Ovary (tissue), 9 donors: ENCODE measurements around the gene KIF22. TPM values are rescaled to one million over a fixed set of nuclear protein-coding genes. Genes with fewer than 3 reads are reported as not detected.
"Not testable (repeated sequence)": the region's sequence is repeated elsewhere in the genome, so short reads cannot be mapped to it uniquely, and the experiment has no call there.

Experiments
- DNase-seq, 5 donors: peaks; one replicate each; pipeline ENCODE4 v3.0.0-alpha.2; 2019 to 2020
- H3K27ac ChIP-seq, 2 donors: fragments of 200-600 bp; one replicate each; pipeline versions ENCODE4 v1.5.1 to v1.8.0; 2019 to 2022
- H3K27me3 ChIP-seq: fragments of 200-600 bp; one replicate; pipeline ENCODE4 v1.8.0; 2022
- H3K36me3 ChIP-seq: fragments of 200-600 bp; sonication (generic); one replicate; pipeline ENCODE4 v1.5.1; 2019
- H3K4me1 ChIP-seq: one replicate; pipeline ENCODE4 v1.8.1; 2013; ENCODE audit warnings: mild to moderate bottlenecking, moderate library complexity; ENCODE audit not compliant: insufficient read depth
- H3K4me3 ChIP-seq: fragments of 200-600 bp; sonication (generic); one replicate; pipeline ENCODE4 v1.5.1; 2017
- H3K9me3 ChIP-seq, 2 donors: fragments of 200-600 bp in 1 of 2; sonication (generic) in 1 of 2; one replicate each; pipeline versions ENCODE4 v1.5.1 to v1.8.1; 2013 to 2019; ENCODE audit warnings: mild to moderate bottlenecking in 1 of 2, moderate library complexity in 1 of 2
- EP300 ChIP-seq: sonication (generic); formaldehyde crosslinking; IDR thresholded peaks from one replicate; pipeline ENCODE4 v1.6.1; 2017; ENCODE audit warnings: antibody characterized with exemption
- POLR2A ChIP-seq: fragments of 450-650 bp; IDR thresholded peaks from one replicate; pipeline ENCODE4 v1.6.1; 2017; ENCODE audit warnings: antibody characterized with exemption, mild to moderate bottlenecking, moderate library complexity
- WGBS, 3 donors: extraction: QIAGEN DNeasy Blood & Tissue Kit in 1 of 3; methylation state at CpG; one replicate each; pipeline versions ENCODE4 v1.1.5 to v1.1.7; 2013 to 2017; 5-methylcytosine and 5-hydroxymethylcytosine counted together
- intact Hi-C, 4 donors: fragments of 100-400 bp; cut with DNase I; formaldehyde crosslinking; loops; one replicate each; pipeline versions ENCODE4 v1.11.0 to v1.15.1; 2022 to 2023
- polyA plus RNA-seq, 2 donors: library from polyadenylated mRNA; stranded (reverse); fragments of 200-250 nt in 1 of 2; fragments of 350-450 nt in 1 of 2; fragmentation: Illumina TruSeq in 1 of 2; extraction: RNeasy Lipid Tissue Mini Kit (QIAGEN cat#74804) in 1 of 2; gene quantifications; one replicate each; pipeline ENCODE4 v1.2.3, GENCODE V29; 2013 to 2014
- total RNA-seq, 7 donors: library from RNA; depleted of rRNA in 2 of 7; stranded (reverse); fragments of >200 nt in 2 of 7; fragmentation: NEBNext Ultra II Directional in 3 of 7; extraction: Animal tissue kit (Norgen Biotek cat#: 25700) in 3 of 7; gene quantifications; one replicate each; pipeline versions ENCODE4 v1.1.0 to v1.2.4, GENCODE V29; 2016 to 2023
- TF ChIP-seq, protein P1 (sequence below), 3 donors: fragments of 450-650 bp in 2 of 3; fragments of 200-600 bp in 1 of 3; IDR thresholded peaks; one replicate each; pipeline versions ENCODE4 v1.5.1 to v1.8.0; 2016 to 2022; ENCODE audit warnings: antibody characterized with exemption in 3 of 3, mild to moderate bottlenecking in 1 of 3
- donor health status: DM: no; HTN: no; CAD: no; lungs with moderate emphysema.
- donor health status: DM: no; HTN: no; CAD: no.
- donor health status: Bipolar disorder and iron deficiency.
- donor health status: DM: yes; HTN: yes; CAD: no.
- donor health status: DM: no; HTN: no; CAD: no.
- donor health status: DM: yes; HTN: yes; CAD: no.

Gene KIF22
- total and polyA plus RNA-seq, 9 donors = 14.4 to 31.0 (median 20.7) TPM

DNA sequence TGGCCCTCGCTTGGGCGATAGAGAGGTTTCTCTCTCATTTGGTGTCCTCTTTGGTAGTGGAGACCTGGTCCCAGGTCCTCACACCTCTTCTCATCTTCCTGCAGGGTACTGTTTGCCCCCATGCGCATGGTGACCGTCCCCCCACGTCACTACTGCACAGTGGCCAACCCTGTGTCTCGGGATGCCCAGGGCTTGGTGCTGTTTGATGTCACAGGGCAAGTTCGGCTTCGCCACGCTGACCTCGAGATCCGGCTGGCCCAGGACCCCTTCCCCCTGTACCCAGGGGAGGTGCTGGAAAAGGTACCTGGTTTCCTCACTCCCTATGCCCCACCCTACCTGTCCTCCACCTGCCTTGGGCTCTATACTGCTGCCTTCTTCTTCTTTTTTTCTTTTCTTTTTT, 40.2 kb downstream of the KIF22 start:
- intact Hi-C loops = no loop called here
- Histone ChIP-seq H3K27ac (no peak overlapping the region), H3K36me3 (no peaks in the 10 kb centered on the region), H3K4me1 (peaks cover 10% of the 10 kb centered on the region), H3K9me3 (no peaks in the 10 kb centered on the region), H3K4me3 (no peak overlapping the region), H3K27me3 (no peaks in the 10 kb centered on the region)
- no peak for DNase-seq
- 93 to 96% (median 94%) methylated on average over 11 of the region's 11 CpGs for WGBS, 3 donors
- TF ChIP-seq, protein P1, sequence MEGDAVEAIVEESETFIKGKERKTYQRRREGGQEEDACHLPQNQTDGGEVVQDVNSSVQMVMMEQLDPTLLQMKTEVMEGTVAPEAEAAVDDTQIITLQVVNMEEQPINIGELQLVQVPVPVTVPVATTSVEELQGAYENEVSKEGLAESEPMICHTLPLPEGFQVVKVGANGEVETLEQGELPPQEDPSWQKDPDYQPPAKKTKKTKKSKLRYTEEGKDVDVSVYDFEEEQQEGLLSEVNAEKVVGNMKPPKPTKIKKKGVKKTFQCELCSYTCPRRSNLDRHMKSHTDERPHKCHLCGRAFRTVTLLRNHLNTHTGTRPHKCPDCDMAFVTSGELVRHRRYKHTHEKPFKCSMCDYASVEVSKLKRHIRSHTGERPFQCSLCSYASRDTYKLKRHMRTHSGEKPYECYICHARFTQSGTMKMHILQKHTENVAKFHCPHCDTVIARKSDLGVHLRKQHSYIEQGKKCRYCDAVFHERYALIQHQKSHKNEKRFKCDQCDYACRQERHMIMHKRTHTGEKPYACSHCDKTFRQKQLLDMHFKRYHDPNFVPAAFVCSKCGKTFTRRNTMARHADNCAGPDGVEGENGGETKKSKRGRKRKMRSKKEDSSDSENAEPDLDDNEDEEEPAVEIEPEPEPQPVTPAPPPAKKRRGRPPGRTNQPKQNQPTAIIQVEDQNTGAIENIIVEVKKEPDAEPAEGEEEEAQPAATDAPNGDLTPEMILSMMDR (IDR thresholded peaks at IDR 0.05) = no peak
- no peak for TF ChIP-seq POLR2A
- TF ChIP-seq EP300 = no peak

GRCh38 chr16:29831490-29831889, 40.9 kb downstream of the KIF22 start:
- no peaks in the 10 kb centered on the region for H3K9me3 ChIP-seq
- H3K4me3 ChIP-seq = no peak overlapping the region
- peak overlapping the region in 1 of 2 donors; percentile 28 for H3K27ac ChIP-seq
- DNase-seq = no peak
- 74 to 90% (median 76%) methylated on average over 2 of the region's 2 CpGs for WGBS, 3 donors
- intact Hi-C loops = no loop called here
- peaks cover 5% of the 10 kb centered on the region for H3K4me1 ChIP-seq
- H3K36me3 ChIP-seq = no peaks in the 10 kb centered on the region
- H3K27me3 ChIP-seq = no peaks in the 10 kb centered on the region
- no peak for TF ChIP-seq POLR2A
- TF ChIP-seq, protein P1 (IDR thresholded peaks at IDR 0.05) = no peak
- TF ChIP-seq EP300 = no peak

DNA sequence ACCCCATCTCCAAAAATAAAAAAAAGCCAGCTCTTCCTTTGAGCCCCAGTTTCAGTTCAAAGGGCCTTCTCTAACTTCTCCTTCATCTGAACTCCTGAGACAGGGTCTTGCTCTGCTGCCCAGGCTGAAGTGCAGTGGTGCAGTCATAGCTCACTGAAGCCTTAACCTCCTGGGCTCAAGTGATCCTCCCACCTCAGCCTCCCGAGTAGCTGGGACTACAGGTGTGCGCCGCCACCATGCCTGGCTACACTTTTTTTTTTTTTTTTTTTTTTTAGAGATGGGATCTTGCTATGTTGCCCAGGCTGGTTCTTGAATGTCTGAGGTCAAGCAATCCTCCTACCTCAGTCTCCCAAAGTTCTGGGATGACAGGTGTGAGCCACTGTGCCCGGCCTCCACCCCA, 42.7 kb downstream of the KIF22 start:
- DNase-seq, intact Hi-C loops, H3K4me1 ChIP-seq, H3K27me3 ChIP-seq, H3K36me3 ChIP-seq, H3K27ac ChIP-seq, H3K9me3 ChIP-seq, H3K4me3 ChIP-seq: not testable (repeated sequence)
- WGBS, 3 donors = 94 to 97% (median 97%) methylated on average over 4 of the region's 4 CpGs

- H3K9me3 ChIP-seq = no peaks in the 10 kb centered on the region
- WGBS, 3 donors = 91 to 97% (median 93%) methylated on average over 5 of the region's 5 CpGs
- H3K36me3 ChIP-seq = no peaks in the 10 kb centered on the region
- DNase-seq = no peak
- peaks cover 1% of the 10 kb centered on the region for H3K4me1 ChIP-seq
- intact Hi-C loops = no loop called here
- no peak overlapping the region for H3K27ac ChIP-seq
- TF ChIP-seq, protein P1 (IDR thresholded peaks at IDR 0.05) = no peak
- no peak for TF ChIP-seq POLR2A
- TF ChIP-seq EP300 = no peak
- no peak overlapping the region for H3K4me3 ChIP-seq
- no peaks in the 10 kb centered on the region for H3K27me3 ChIP-seq
Measured at GRCh38 chr16:29834079-29834478, 43.5 kb downstream of the KIF22 start.

DNA sequence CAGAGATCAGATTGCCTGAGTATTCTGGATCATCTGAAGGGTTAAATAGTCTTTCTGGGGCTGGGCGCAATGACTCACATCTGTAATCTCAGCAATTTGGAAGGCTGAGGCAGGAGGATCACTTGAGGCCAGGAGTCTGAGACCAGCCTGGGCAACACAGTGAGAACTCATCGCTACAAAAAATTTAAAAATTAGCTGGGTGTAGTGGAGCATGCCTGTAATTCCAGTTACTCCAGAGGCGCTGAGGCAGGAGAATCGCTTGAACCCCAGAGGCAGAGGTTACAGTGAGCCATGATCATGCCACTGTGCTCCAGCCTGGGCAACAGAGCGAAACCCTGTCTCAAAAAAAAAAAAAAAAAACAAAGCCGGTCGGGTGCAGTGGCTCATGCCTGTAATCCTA, 45.4 kb downstream of the KIF22 start:
- 76 to 84% (median 81%) methylated on average over 7 of the region's 7 CpGs for WGBS, 3 donors

More for the DNA sequence above, 45.4 kb downstream of the KIF22 start:
- no peaks in the 10 kb centered on the region for H3K27me3 ChIP-seq
- no peak overlapping the region for H3K27ac ChIP-seq
- no peaks in the 10 kb centered on the region for H3K9me3 ChIP-seq
- TF ChIP-seq EP300 (no peak), POLR2A (no peak)
- TF ChIP-seq, protein P1 (IDR thresholded peaks at IDR 0.05) = no peak
- H3K36me3 ChIP-seq = no peaks in the 10 kb centered on the region
- H3K4me3 ChIP-seq = no peak overlapping the region
- no peak for DNase-seq
- peaks cover 8% of the 10 kb centered on the region for H3K4me1 ChIP-seq
- intact Hi-C loops = no loop called here
